ENCODE measurements around the gene PTPRR.

Gene PTPRR

DNA sequence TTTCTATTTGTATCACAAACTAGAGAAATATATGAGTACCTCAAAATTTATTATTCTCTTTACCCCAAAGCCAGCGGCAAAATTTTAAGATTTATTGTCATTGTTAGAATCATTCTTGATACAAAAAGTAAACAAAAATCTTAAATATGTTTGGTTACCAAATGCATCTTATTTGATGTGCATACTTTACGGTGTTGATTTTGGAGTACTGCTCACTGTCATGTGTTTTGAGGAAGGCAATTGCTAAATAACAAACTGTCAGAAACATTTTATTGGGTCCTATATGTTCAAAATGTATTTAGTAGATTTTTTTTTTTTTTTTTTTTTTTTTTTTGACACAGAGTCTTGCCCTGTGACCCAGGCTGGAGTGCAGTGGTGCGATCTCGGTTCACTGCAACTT is 124.9 kb downstream of the PTPRR start:
- DNase-seq (ENCODE audit: low read depth): no peak

GRCh38 chr12:70794131-70794530 is 126.4 kb downstream of the PTPRR start:
- DNase-seq (ENCODE audit: low read depth): no peak

GRCh38 chr12:70788774-70789173 is 131.8 kb downstream of the PTPRR start:
- no peak for DNase-seq (ENCODE audit: low read depth)

DNA sequence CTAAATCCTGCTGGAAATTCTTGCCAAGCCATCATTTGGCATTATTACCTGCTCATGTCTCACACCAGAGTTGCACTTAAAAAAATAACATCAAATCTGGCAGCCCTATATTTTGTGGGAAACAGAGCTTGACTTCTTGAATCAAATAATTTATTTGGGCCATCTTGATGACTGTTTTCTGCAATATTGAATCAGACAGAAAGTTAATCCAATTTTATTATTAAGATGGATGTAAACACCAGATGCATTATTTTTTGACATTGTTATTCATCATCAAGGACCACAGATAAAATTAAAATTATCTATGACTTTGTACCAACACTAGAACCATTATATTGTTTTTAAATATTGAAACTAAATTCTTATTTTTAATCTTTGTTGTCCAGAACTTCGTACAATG is 132.9 kb downstream of the PTPRR start:
- no peak for DNase-seq (ENCODE audit: low read depth)

GRCh38 chr12:70785896-70786295 is 134.6 kb downstream of the PTPRR start:
- DNase-seq (ENCODE audit: low read depth): no peak

DNA sequence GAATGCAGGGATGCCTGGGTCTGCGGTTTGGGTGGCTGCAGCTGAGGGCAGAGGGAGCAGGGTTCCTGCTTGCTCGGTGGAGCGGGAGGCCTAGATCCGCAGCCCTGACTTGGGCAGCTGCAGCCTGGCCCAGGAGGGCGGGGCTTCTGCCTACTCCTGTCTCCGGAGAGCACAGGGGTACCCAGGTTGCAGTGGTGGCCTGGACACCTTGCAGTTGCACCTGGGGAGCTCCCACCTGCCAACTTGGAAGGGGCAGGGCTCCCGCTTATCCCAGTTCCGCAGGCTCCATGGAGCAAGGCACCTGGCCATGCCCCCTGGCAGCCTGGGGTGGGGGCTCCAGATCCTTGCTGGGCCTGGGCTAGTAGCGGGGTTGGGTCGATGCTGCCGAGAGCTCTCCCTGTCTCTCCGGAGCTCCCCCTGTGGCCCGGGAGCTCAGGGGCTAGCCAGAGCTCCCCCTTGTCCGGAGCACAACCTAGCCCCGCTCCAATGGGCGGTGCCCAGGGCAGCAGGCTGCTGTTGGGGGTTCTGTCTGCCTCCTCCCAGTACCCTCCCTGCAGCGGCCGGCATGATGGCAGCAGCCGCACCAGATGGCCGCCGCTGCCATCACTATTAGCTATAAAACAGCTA is 136.4 kb downstream of the PTPRR start:
- no peak for DNase-seq (ENCODE audit: low read depth)

- no peak for DNase-seq (ENCODE audit: low read depth)
These were observed 137.1 kb downstream of the PTPRR start for GRCh38 chr12:70783455-70783854.

GRCh38 chr12:70779250-70779649 is 141.3 kb downstream of the PTPRR start:
- no peak for DNase-seq (ENCODE audit: low read depth)

- DNase-seq (ENCODE audit: low read depth): no peak
These were observed 146.5 kb downstream of the PTPRR start for GRCh38 chr12:70774055-70774454.

DNA sequence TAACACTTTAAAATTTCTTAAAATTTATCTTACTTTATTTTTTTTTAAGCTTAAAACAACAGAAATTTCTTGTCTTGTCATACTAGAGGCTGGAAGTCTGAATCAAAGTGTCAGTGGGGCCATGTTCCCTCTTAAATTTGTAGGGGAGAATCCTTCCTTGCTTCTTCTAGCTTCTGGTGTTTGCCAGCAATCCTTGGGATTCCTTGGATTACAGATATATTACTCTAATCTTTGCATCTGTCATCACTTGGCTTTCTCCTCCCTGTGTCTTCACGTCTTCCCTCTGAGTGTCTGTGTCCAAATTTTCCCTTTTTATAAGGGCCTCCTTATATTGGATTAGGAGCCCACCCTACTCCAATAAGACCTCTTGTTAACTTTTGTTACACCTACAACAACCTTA is 147.7 kb downstream of the PTPRR start:
- DNase-seq (ENCODE audit: low read depth): no peak

- DNase-seq (ENCODE audit: low read depth): no peak
These were observed 149.0 kb downstream of the PTPRR start for GRCh38 chr12:70771581-70771980.

- DNase-seq (ENCODE audit: low read depth): no peak
These were observed 156.9 kb downstream of the PTPRR start for GRCh38 chr12:70763666-70764065.

- DNase-seq (ENCODE audit: low read depth): no peak
These were observed 158.5 kb downstream of the PTPRR start for GRCh38 chr12:70762000-70762399.

DNA sequence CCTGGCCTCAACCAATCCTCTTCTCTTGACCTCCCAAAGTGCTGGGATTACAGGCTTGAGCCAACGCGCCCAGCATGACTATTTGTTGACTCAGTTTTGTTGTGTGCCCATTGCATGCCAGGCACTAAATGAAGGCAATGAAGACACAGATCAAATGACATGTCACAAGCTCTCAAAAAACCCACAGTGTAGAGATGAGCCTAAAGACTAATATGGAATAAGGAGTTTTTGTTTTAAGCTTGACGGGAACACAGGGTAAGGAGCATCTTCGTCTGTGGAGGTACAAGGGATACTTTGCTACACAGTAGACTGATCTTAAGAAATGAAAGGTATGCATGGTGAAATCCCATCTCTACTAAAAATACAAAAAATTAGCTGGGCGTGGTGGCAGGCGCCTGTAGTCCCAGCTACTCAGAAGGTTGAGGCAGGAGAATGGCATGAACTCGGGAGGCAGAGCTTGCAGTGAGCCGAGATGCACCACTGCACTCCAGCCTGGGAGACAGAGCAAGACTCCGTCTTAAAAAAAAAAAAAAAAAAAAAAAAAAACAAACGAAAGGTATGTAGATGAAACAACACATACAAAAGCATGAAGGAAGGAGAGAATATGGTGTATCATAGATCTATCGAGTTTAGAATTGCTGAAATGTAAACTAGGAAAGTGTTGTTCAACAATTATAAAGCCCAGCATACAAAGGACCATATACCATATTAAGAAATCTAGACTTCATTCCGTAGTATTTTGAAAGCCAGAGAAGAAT is 161.2 kb downstream of the PTPRR start:
- no peak for DNase-seq (ENCODE audit: low read depth)

- DNase-seq (ENCODE audit: low read depth): no peak
These were observed 162.1 kb downstream of the PTPRR start for GRCh38 chr12:70758494-70758845.

DNA sequence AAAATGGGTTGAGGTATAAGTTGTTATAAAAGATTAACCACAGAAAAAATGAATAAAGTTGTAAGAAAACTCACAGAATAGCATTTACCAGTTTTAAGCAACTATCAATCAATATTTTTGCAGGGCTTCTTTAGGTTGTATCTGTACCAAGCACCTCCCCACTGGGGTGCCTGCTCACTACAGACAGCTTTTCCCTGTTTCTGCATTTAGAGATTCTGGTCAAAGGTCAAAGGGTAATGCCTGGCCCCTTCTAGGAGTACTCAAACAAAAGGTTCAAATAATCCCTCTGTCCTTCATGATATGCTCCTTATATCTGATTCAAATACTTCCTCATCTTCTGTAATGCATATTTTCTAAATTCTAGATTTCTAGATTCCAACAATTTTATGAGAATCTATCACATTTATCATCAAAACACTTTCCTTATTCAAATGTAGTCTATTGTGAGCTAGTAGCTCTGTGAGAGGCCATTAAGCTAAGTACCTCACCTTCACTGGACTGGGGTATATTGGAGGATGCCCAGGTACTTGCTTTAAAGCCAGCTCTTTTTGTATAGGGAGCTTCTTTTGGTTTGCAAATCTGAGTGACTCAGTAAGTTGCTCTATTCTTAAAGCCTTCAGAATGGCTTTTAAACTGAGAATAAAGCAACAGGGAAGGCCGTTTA is 162.6 kb downstream of the PTPRR start:
- DNase-seq (ENCODE audit: low read depth): no peak

DNA sequence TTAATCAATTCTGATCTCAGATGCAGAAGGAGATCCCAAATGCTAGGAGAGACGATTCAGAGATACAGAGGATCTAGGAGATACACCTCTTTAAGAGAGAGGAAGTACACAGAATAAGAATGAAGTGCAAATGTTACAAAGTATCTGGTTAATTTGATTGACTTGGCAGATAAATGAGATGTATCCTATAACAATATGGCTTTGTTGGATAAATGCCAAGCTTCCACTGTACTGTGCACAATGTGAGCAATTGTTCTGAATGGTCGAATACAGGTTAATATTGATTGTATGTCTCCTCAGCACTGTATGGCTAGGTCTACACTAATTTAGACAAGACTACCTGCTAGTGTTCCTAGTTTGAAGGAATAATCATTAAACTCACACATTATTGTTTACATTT is 163.7 kb downstream of the PTPRR start:
- DNase-seq (ENCODE audit: low read depth): no peak

GRCh38 chr12:70756118-70756517 is 164.4 kb downstream of the PTPRR start:
- DNase-seq (ENCODE audit: low read depth): no peak

DNA sequence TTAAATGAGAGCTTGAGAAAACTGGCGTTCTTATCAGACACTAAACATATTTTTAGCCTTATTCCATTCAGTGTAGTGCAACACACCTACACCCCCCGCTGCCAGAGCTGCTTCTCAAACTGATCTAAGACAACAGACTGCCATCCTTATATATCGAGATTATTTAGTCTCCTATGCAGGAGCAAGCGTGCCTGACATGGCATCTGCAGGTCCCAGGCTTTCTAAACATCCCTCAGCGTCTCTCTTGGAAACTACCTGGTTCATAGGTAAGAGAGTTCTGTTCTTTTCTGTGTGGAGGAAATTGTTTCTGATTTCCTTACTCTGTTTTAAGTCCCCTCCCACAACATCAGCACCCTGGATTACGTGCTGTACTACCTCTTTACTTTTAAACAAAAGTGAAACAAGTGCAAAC is 166.2 kb downstream of the PTPRR start:
- no peak for DNase-seq (ENCODE audit: low read depth)

DNA sequence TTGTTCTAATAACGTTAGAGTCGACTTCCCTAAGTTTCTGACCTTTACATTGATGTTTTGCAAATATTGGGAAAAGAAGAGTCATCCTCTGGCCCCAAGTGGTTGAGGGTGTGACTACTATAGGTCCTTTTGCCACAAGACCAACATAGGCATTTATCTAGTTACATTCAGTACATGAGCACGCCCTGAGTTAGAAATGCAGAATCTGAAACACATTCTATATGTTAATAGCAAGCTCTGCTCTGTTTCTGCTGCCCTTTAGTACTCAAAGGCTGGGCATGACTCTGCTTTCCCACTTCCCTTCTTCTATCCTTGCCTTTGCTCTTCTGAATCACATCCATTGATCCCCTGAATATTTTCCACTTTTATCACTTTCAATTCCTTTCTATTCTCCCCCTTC is 168.2 kb downstream of the PTPRR start:
- DNase-seq (ENCODE audit: low read depth): no peak

- no peak for DNase-seq (ENCODE audit: low read depth)
These were observed 170.6 kb downstream of the PTPRR start for GRCh38 chr12:70749931-70750330.

- no peak for DNase-seq (ENCODE audit: low read depth)
These were observed 171.7 kb downstream of the PTPRR start for GRCh38 chr12:70748809-70749208.

- DNase-seq (ENCODE audit: low read depth): no peak
These were observed 172.9 kb downstream of the PTPRR start for GRCh38 chr12:70747445-70748260.

Measured in fibroblast of the conjunctiva (primary cell).